ENCODE data around the gene ARL11. TPM values are rescaled to one million over a fixed set of nuclear protein-coding genes. Genes with fewer than 3 reads are reported as not detected.

ARL11 gene
- polyA plus RNA-seq, 1 donor from 2014 or later = not detected

GRCh38 chr13:49629196-49629938 lies 1.1 kb downstream of the ARL11 start:
- Histone ChIP-seq H3K9ac (ENCODE audit: low read length) (no peak overlapping the region), H3K79me2 (replicated peaks; ENCODE audit: insufficient read depth, low read length) (no peaks in the 10 kb centered on the region), H3F3A (ENCODE audit: insufficient read depth, low read length, poor library complexity, severe bottlenecking) (no peaks in the 10 kb centered on the region), H3K36me3 (ENCODE audit: insufficient read depth, low read length) (no peaks in the 10 kb centered on the region), H3K27me3 (ENCODE audit: insufficient read depth, low read depth, low read length) (no peaks in the 10 kb centered on the region), H3K4me3 (ENCODE audit: low read length) (no peak overlapping the region), H2AFZ (ENCODE audit: low read depth, low read length) (no peak overlapping the region), H3K9me3 (ENCODE audit: low read length) (no peaks in the 10 kb centered on the region), H3K27ac (ENCODE audit: low read length) (no peak overlapping the region), H4K20me1 (ENCODE audit: insufficient read depth) (no peaks in the 10 kb centered on the region), H3K9me2 (ENCODE audit: insufficient read depth, low read length) (no peaks in the 10 kb centered on the region), H3K4me2 (ENCODE audit: low read length) (no peak overlapping the region)
- TF ChIP-seq CTCF (IDR thresholded peaks at IDR 0.05; ENCODE audit: poor library complexity, severe bottlenecking) = no peak
- no peak for TF ChIP-seq REST (IDR thresholded peaks at IDR 0.05; ENCODE audit: borderline replicate concordance)
- no peak for TF ChIP-seq TAF1 (IDR thresholded peaks at IDR 0.05; ENCODE audit: low read depth)
- no peak for TF ChIP-seq MXI1 (conservative IDR thresholded peaks at IDR 0.05; ENCODE audit: poor library complexity, severe bottlenecking)
- TF ChIP-seq EZH2 (IDR thresholded peaks at IDR 0.05; ENCODE audit: borderline replicate concordance, insufficient read depth, low read length, poor library complexity, severe bottlenecking) = no peak
- no peak for TF ChIP-seq SMC3 (conservative IDR thresholded peaks at IDR 0.05; ENCODE audit: poor library complexity)
- no peak for TF ChIP-seq RAD21 (conservative IDR thresholded peaks at IDR 0.05)
- no peak for TF ChIP-seq EP300 (conservative IDR thresholded peaks at IDR 0.05; ENCODE audit: poor library complexity, severe bottlenecking)
- TF ChIP-seq POLR2AphosphoS5 (IDR thresholded peaks at IDR 0.05) = no peak

- H3K9me2 ChIP-seq (ENCODE audit: insufficient read depth, low read length) = no peaks in the 10 kb centered on the region
- H2AFZ ChIP-seq (ENCODE audit: low read depth, low read length) = no peak overlapping the region
- H3K36me3 ChIP-seq (ENCODE audit: insufficient read depth, low read length) = no peaks in the 10 kb centered on the region
- TF ChIP-seq EZH2 (IDR thresholded peaks at IDR 0.05; ENCODE audit: borderline replicate concordance, insufficient read depth, low read length, poor library complexity, severe bottlenecking) (no peak), RAD21 (conservative IDR thresholded peaks at IDR 0.05) (no peak), POLR2AphosphoS5 (IDR thresholded peaks at IDR 0.05) (no peak), SMC3 (conservative IDR thresholded peaks at IDR 0.05; ENCODE audit: poor library complexity) (no peak), MXI1 (conservative IDR thresholded peaks at IDR 0.05; ENCODE audit: poor library complexity, severe bottlenecking) (no peak), EP300 (conservative IDR thresholded peaks at IDR 0.05; ENCODE audit: poor library complexity, severe bottlenecking) (no peak), CTCF (IDR thresholded peaks at IDR 0.05; ENCODE audit: poor library complexity, severe bottlenecking) (no peak), REST (IDR thresholded peaks at IDR 0.05; ENCODE audit: borderline replicate concordance) (no peak), TAF1 (IDR thresholded peaks at IDR 0.05; ENCODE audit: low read depth) (no peak)
- H3K4me3 ChIP-seq (ENCODE audit: low read length) = no peak overlapping the region
- no peaks in the 10 kb centered on the region for H3K27me3 ChIP-seq (ENCODE audit: insufficient read depth, low read depth, low read length)
- no peaks in the 10 kb centered on the region for H3K79me2 ChIP-seq (replicated peaks; ENCODE audit: insufficient read depth, low read length)
- H3K9me3 ChIP-seq (ENCODE audit: low read length) = no peaks in the 10 kb centered on the region
- H3K9ac ChIP-seq (ENCODE audit: low read length) = no peak overlapping the region
- no peaks in the 10 kb centered on the region for H4K20me1 ChIP-seq (ENCODE audit: insufficient read depth)
- no peak overlapping the region for H3K4me2 ChIP-seq (ENCODE audit: low read length)
- no peaks in the 10 kb centered on the region for H3F3A ChIP-seq (ENCODE audit: insufficient read depth, low read length, poor library complexity, severe bottlenecking)
- no peak overlapping the region for H3K27ac ChIP-seq (ENCODE audit: low read length)
These were observed 1.6 kb downstream of the ARL11 start for GRCh38 chr13:49629947-49630346.

All from neural cell (in vitro differentiated cells).